PC-9 (cell line): ENCODE measurements around the gene INPP5A.

ENCODE experiments used
- CTCF ChIP-seq: fragments of 200-600 bp; sonication (generic); conservative IDR thresholded peaks from 2 replicates; pipeline ENCODE4 v1.6.1; 2017; ENCODE audit warnings: mixed run types, antibody characterized with exemption, mild to moderate bottlenecking, moderate library complexity
- EZH2 ChIP-seq: fragments of 200-600 bp; sonication (generic); IDR thresholded peaks from 2 replicates; pipeline ENCODE4 v1.8.0; 2017; ENCODE audit warnings: antibody characterized with exemption, low read depth

- TF ChIP-seq CTCF (peak; percentile 71), EZH2 (no peak)
Observed at GRCh38 chr10:132637477-132638129, 100.0 kb downstream of the INPP5A start.
